ENCODE data around the gene UBASH3A. TPM values are rescaled to one million over a fixed set of nuclear protein-coding genes. Genes with fewer than 3 reads are reported as not detected.

Gene UBASH3A
- total RNA-seq, 1 experiment from 2014 or later = not detected

DNA sequence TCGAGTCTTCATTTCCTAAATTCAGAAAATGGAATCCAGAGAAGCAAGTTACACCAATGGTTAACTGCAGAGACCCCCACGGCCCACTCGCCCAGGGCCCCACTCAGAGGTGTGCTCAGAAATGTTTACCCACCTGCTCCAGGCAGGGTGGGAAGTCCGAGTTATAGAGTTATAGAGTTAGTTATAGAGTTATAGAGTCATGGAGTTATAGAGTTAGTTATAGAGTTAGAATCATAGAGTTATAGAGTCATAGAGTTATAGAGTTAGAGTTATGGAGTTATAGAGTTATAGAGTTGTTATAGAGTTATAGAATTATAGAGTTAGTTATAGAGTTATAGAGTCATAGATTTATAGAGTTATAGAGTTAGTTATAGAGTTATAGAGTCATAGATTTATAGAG, 31.7 kb downstream of the UBASH3A start:
- Histone ChIP-seq H3K9me3 (no peaks in the 10 kb centered on the region), H3K36me3 (ENCODE audit: control insufficient read depth, insufficient read depth, low read length) (no peaks in the 10 kb centered on the region), H3K4me3 (ENCODE audit: low read depth, low read length) (no peak overlapping the region), H3K4me1 (no peaks in the 10 kb centered on the region), H3K27me3 (replicated peaks; ENCODE audit: control insufficient read depth, insufficient read depth, low read length) (no peaks in the 10 kb centered on the region)
- Mint-ChIP-seq H3K36me3 (ENCODE audit: insufficient read depth, unreplicated experiment) (no peaks in the 10 kb centered on the region), H3K27ac (ENCODE audit: unreplicated experiment) (no peak overlapping the region), H3K9me3 (ENCODE audit: unreplicated experiment) (no peaks in the 10 kb centered on the region), H3K4me3 (ENCODE audit: unreplicated experiment) (no peak overlapping the region), H3K4me1 (ENCODE audit: low read depth, unreplicated experiment) (no peaks in the 10 kb centered on the region), H3K27me3 (ENCODE audit: insufficient read depth, unreplicated experiment) (peaks cover 14% of the 10 kb centered on the region)
- no TSS peak for BruUV-seq (replicated peaks)
- POLR2A ChIA-PET = no interaction called here
- TF ChIP-seq, protein P1, sequence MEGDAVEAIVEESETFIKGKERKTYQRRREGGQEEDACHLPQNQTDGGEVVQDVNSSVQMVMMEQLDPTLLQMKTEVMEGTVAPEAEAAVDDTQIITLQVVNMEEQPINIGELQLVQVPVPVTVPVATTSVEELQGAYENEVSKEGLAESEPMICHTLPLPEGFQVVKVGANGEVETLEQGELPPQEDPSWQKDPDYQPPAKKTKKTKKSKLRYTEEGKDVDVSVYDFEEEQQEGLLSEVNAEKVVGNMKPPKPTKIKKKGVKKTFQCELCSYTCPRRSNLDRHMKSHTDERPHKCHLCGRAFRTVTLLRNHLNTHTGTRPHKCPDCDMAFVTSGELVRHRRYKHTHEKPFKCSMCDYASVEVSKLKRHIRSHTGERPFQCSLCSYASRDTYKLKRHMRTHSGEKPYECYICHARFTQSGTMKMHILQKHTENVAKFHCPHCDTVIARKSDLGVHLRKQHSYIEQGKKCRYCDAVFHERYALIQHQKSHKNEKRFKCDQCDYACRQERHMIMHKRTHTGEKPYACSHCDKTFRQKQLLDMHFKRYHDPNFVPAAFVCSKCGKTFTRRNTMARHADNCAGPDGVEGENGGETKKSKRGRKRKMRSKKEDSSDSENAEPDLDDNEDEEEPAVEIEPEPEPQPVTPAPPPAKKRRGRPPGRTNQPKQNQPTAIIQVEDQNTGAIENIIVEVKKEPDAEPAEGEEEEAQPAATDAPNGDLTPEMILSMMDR (IDR thresholded peaks at IDR 0.05; ENCODE audit: insufficient read depth in 1 of 2, low read depth in 1 of 2, low read length in 1 of 2, severe bottlenecking in 1 of 2, unreplicated experiment in 1 of 2) = no peak
- DNase-seq = no peak
- intact Hi-C loops (cut with micrococcal nuclease; ENCODE audit: unreplicated experiment) = no loop called here
- CTCF ChIA-PET = no interaction called here

DNA sequence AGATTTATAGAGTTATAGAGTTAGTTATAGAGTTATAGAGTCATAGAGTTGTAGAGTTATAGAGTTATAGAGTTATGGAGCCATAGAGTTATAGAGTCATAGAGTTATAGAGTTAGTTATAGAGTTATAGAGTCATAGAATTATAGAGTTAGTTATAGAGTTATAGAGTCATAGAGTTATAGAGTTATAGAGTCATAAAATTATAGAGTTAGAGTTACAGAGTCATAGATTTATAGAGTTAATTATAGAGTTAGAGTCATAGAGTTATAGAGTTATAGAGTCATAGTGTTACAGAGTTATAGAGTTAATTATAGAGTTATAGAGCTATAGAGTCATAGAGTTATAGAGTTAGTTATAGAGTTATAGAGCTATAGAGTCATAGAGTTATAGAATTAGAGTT, 32.1 kb downstream of the UBASH3A start:
- intact Hi-C loops (cut with micrococcal nuclease; ENCODE audit: unreplicated experiment) = no loop called here

DNA sequence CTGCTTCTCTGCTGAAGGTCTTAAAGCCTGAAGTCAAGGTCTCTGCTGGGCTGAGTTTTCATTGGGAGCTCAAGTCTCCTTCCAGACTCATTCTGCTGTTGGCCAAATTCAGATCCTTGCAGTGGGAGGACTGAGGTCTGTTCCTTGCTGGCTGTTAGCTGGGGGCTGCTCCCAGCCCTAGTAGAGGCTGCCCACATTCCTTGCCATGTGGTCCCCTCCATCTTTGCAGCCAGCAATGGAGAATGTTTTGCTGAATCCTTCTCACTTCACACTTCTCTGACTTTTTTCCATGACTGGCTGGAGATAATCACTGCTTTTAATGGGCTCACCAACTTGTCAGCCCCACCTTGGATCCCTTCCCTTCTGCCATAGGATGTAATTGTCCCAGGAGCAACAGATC, 33.2 kb downstream of the UBASH3A start:
- CTCF ChIA-PET = no interaction called here
- Mint-ChIP-seq H3K27ac (ENCODE audit: unreplicated experiment) (no peak overlapping the region), H3K9me3 (ENCODE audit: unreplicated experiment) (no peaks in the 10 kb centered on the region)

More for the DNA sequence above, 32.1 kb downstream of the UBASH3A start:
- peaks cover 14% of the 10 kb centered on the region for H3K27me3 Mint-ChIP-seq (ENCODE audit: insufficient read depth, unreplicated experiment)
- no peaks in the 10 kb centered on the region for H3K27me3 ChIP-seq (replicated peaks; ENCODE audit: control insufficient read depth, insufficient read depth, low read length)
- no peaks in the 10 kb centered on the region for H3K4me1 ChIP-seq
- DNase-seq = no peak
- ChIA-PET CTCF (no interaction called here), POLR2A (no interaction called here)
- no peak overlapping the region for H3K27ac Mint-ChIP-seq (ENCODE audit: unreplicated experiment)
- TF ChIP-seq, protein P1 (IDR thresholded peaks at IDR 0.05; ENCODE audit: insufficient read depth in 1 of 2, low read depth in 1 of 2, low read length in 1 of 2, severe bottlenecking in 1 of 2, unreplicated experiment in 1 of 2) = no peak
- no peaks in the 10 kb centered on the region for H3K9me3 Mint-ChIP-seq (ENCODE audit: unreplicated experiment)
- H3K4me1 Mint-ChIP-seq (ENCODE audit: low read depth, unreplicated experiment) = no peaks in the 10 kb centered on the region
- H3K36me3 ChIP-seq (ENCODE audit: control insufficient read depth, insufficient read depth, low read length) = no peaks in the 10 kb centered on the region
- no peaks in the 10 kb centered on the region for H3K9me3 ChIP-seq
- H3K4me3 Mint-ChIP-seq (ENCODE audit: unreplicated experiment) = no peak overlapping the region
- BruUV-seq (replicated peaks) = no TSS peak
- no peaks in the 10 kb centered on the region for H3K36me3 Mint-ChIP-seq (ENCODE audit: insufficient read depth, unreplicated experiment)
- no peak overlapping the region for H3K4me3 ChIP-seq (ENCODE audit: low read depth, low read length)

More for the DNA sequence above, 33.2 kb downstream of the UBASH3A start:
- H3K27me3 ChIP-seq (replicated peaks; ENCODE audit: control insufficient read depth, insufficient read depth, low read length) = no peaks in the 10 kb centered on the region
- no TSS peak for BruUV-seq (replicated peaks)
- H3K4me3 ChIP-seq (ENCODE audit: low read depth, low read length) = no peak overlapping the region
- intact Hi-C loops (cut with micrococcal nuclease; ENCODE audit: unreplicated experiment) = no loop called here
- Mint-ChIP-seq H3K36me3 (ENCODE audit: insufficient read depth, unreplicated experiment) (no peaks in the 10 kb centered on the region), H3K4me1 (ENCODE audit: low read depth, unreplicated experiment) (no peaks in the 10 kb centered on the region), H3K4me3 (ENCODE audit: unreplicated experiment) (no peak overlapping the region), H3K27me3 (ENCODE audit: insufficient read depth, unreplicated experiment) (peaks cover 14% of the 10 kb centered on the region)
- H3K9me3 ChIP-seq = no peaks in the 10 kb centered on the region
- H3K36me3 ChIP-seq (ENCODE audit: control insufficient read depth, insufficient read depth, low read length) = no peaks in the 10 kb centered on the region
- TF ChIP-seq, protein P1 (IDR thresholded peaks at IDR 0.05; ENCODE audit: insufficient read depth in 1 of 2, low read depth in 1 of 2, low read length in 1 of 2, severe bottlenecking in 1 of 2, unreplicated experiment in 1 of 2) = no peak
- no peaks in the 10 kb centered on the region for H3K4me1 ChIP-seq
- POLR2A ChIA-PET = no interaction called here
- no peak for DNase-seq

Measured in Caco-2 (cell line).